HEK293T (cell line): Measurements from ENCODE around the gene ADGRL3.

ENCODE experiments used
- BHLHE40 ChIP-seq: fragments of 450-650 bp; IDR thresholded peaks from 2 replicates; pipeline ENCODE4 v1.6.1; 2016; ENCODE audit warnings: mild to moderate bottlenecking, moderate library complexity, borderline replicate concordance
- SUZ12 ChIP-seq: fragments of 450-650 bp; IDR thresholded peaks from 2 replicates; pipeline ENCODE4 v1.6.1; 2016; ENCODE audit warnings: mild to moderate bottlenecking

- TF ChIP-seq BHLHE40 = no peak
- no peak for TF ChIP-seq SUZ12
Observed at GRCh38 chr4:61831987-61832386, 631.9 kb downstream of the ADGRL3 start.
